HG03354 (cell line): Measurements from ENCODE around the gene CRHR2.
"Not testable (repeated sequence)": the region's sequence is repeated elsewhere in the genome, so short reads cannot be mapped to it uniquely, and the experiment has no call there.

Experiments
- ATAC-seq: cut with Tn5 transposase; IDR thresholded peaks from one replicate; pipeline ENCODE4 v1.9.1; 2021; ENCODE audit warnings: mild to moderate bottlenecking; ENCODE audit not compliant: unreplicated experiment, poor library complexity, severe bottlenecking

Gene CRHR2

GRCh38 chr7:30682212-30683083 lies at the start of gene CRHR2:
Gene CRHR2, minus strand, starts transcription at chr7:30682456. Its CDS starts 176 bp downstream, at chr7:30682280.
- ATAC-seq = peak; percentile 51

DNA sequence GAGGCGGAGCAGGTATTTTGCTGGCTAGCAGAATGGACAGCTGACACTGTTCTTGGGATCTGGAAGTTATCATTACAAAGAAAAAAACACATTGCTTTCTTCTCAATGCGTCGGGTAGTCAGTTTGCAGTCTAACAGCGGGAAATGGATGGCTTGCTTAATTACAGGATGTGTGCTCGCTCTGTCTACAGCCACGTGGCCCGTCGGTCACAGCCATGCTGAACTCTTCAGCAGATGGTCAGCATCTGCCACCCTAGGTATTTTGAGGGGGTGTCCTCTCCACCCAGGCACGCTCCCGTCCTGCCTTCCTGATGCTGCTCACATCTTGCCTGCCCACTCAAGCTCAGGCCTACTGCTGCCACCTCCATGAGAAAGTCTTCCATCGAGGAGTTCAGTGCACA lies 49.3 kb upstream of the CRHR2 start:
- no peak for ATAC-seq

- ATAC-seq = no peak
Observed at GRCh38 chr7:30730996-30731395, 48.7 kb upstream of the CRHR2 start.

- ATAC-seq = no peak
Observed at GRCh38 chr7:30730097-30730496, 47.8 kb upstream of the CRHR2 start.

- ATAC-seq = no peak
Observed at GRCh38 chr7:30729642-30730041, 47.4 kb upstream of the CRHR2 start.

GRCh38 chr7:30728591-30729100 lies 46.4 kb upstream of the CRHR2 start:
- ATAC-seq = no peak

- ATAC-seq = peak; percentile 62
Observed at GRCh38 chr7:30727061-30727945, 45.0 kb upstream of the CRHR2 start.

- ATAC-seq = no peak
Observed at GRCh38 chr7:30726296-30727006, 44.2 kb upstream of the CRHR2 start.

GRCh38 chr7:30723776-30724175 lies 41.5 kb upstream of the CRHR2 start:
- ATAC-seq = no peak

- ATAC-seq = no peak
Observed at GRCh38 chr7:30722671-30723070, 40.4 kb upstream of the CRHR2 start.

DNA sequence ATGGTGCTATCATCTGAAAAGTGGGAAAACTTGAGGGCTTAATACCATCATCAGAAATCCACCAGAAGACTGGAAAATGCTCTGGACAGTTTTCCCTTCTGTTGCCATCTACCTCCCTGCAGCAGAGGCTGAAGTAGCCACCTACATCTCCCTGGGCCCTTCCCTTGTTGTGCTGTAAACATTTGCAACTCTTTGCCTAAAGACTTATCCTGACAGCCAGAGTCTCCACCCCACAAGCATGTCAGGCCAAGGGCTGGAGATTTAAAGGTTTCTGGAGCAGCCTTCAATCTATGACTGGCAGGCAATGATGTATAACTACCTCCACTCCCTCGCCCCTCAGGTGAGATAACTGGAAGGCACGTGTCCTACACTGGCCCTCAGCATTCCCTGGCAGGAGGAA lies 39.9 kb upstream of the CRHR2 start:
- no peak for ATAC-seq

GRCh38 chr7:30721211-30721610 lies 39.0 kb upstream of the CRHR2 start:
- ATAC-seq = no peak

DNA sequence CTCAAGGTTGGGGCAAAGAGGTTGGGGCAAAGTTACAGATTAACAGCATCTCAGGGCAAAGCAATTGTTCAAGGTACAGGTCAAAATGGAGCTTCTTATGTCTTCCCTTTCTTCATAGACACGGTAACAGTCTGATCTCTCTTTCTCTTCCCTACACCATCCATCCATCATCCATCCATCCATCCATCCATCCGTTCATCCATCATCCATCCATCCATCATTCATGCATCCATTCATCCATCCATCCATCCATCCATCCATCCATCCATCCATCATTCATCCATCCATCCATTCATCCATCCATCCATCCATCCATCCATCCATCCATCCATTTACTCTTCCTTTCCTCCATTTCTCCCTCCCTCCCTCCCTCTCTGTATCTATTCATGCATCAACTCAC lies 37.2 kb upstream of the CRHR2 start:
- not testable (repeated sequence) for ATAC-seq

DNA sequence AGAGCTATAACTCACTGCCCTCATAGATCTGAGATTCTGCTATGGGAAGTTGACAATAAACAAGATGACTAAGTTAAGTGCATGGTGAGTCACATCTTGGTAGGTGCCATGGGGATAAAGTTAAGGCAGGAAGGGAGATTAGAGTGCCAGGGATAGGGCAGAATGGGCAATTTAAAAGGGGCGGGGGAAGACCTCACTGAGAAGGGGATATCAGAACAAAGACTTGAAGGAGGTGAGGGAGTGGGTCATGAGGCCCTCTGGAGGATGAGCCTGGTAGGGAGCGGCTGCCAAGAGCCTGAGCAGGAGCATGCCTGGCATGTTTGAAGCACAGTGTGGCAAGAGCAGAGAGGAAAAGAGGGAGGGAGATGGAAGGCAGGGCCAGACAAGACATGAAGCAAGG lies 34.9 kb upstream of the CRHR2 start:
- ATAC-seq = no peak

DNA sequence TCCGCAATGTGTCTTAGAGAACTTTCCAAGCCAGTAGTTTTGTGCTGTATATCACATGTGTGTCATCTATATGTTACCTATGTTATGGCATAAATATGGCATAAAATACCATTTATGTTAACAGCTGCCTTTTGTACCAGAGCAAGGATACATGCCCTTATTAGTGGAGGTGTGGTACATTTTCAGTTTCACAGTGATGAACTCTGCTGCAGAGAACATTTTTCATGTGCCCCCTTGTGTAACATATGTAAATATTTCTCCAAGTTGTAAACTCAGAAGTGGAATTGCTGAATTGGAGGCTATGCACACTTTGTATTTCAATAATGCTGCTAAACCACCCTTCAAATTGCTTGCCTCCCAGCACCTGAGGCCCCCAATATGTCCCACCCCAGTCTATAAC lies 31.9 kb upstream of the CRHR2 start:
- no peak for ATAC-seq

GRCh38 chr7:30713392-30713791 lies 31.1 kb upstream of the CRHR2 start:
- no peak for ATAC-seq

GRCh38 chr7:30710669-30711068 lies 28.4 kb upstream of the CRHR2 start:
- ATAC-seq = no peak

GRCh38 chr7:30709549-30709948 lies 27.3 kb upstream of the CRHR2 start:
- no peak for ATAC-seq

DNA sequence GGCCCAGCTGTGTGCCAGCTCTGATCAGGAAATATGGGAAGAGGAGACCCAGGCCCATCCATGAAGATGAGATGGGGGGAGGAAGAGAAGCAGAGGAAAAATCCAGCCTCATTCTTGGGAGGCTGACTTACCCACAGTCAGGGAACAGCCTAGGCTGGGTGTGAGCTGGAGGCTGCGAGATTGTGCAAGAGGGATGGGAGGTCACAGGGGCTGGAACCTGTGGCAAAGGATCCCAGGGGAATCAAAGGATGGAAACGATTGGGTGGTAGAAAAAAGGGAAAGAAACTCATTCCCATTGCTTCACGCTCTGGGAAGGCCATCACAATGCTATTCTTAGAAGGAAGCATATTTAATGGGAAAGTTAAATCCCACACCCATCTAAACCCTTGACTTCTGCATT lies 26.7 kb upstream of the CRHR2 start:
- ATAC-seq = no peak

- no peak for ATAC-seq
Observed at GRCh38 chr7:30708412-30708811, 26.2 kb upstream of the CRHR2 start.
